ENCODE data around the gene ZNF133.

ZNF133 gene

GRCh38 chr20:18255526-18255925 lies 32.8 kb upstream of the ZNF133 start:
- TF ChIP-seq CTCF (IDR thresholded peaks at IDR 0.05; ENCODE audit: low read length): no peak
- H3K4me2 ChIP-seq (ENCODE audit: low read length): no peak overlapping the region
- H3K9ac ChIP-seq (ENCODE audit: low read length): no peak overlapping the region
- no peaks in the 10 kb centered on the region for H3K79me2 ChIP-seq (ENCODE audit: insufficient read depth, low read length)
- no peaks in the 10 kb centered on the region for H3K9me3 ChIP-seq (ENCODE audit: low read length)
- H2AFZ ChIP-seq (ENCODE audit: low read length): no peak overlapping the region
- no peaks in the 10 kb centered on the region for H3K4me1 ChIP-seq (ENCODE audit: insufficient read depth, low read length, severe bottlenecking)
- H3K27me3 ChIP-seq (ENCODE audit: insufficient read depth, low read length): no peaks in the 10 kb centered on the region
- H4K20me1 ChIP-seq (ENCODE audit: insufficient read depth, low read length): no peaks in the 10 kb centered on the region
- no peak overlapping the region for H3K4me3 ChIP-seq (ENCODE audit: low read depth, low read length, poor library complexity, severe bottlenecking)
- H3K9me2 ChIP-seq (ENCODE audit: low read depth, low read length): no peaks in the 10 kb centered on the region
- no peaks in the 10 kb centered on the region for H3K36me3 ChIP-seq (ENCODE audit: insufficient read depth, low read length)
- no peaks in the 10 kb centered on the region for H3F3A ChIP-seq (ENCODE audit: insufficient read depth, low read length)
- no peak overlapping the region for H3K27ac ChIP-seq (ENCODE audit: low read depth, low read length, poor library complexity, severe bottlenecking)

- Histone ChIP-seq H2AFZ (ENCODE audit: low read length) (no peak overlapping the region), H3F3A (ENCODE audit: insufficient read depth, low read length) (no peaks in the 10 kb centered on the region), H3K4me2 (ENCODE audit: low read length) (no peak overlapping the region), H3K4me3 (ENCODE audit: low read depth, low read length, poor library complexity, severe bottlenecking) (no peak overlapping the region), H3K9me2 (ENCODE audit: low read depth, low read length) (no peaks in the 10 kb centered on the region), H3K79me2 (ENCODE audit: insufficient read depth, low read length) (no peaks in the 10 kb centered on the region), H3K27ac (ENCODE audit: low read depth, low read length, poor library complexity, severe bottlenecking) (no peak overlapping the region), H3K9ac (ENCODE audit: low read length) (no peak overlapping the region), H3K4me1 (ENCODE audit: insufficient read depth, low read length, severe bottlenecking) (no peaks in the 10 kb centered on the region), H3K27me3 (ENCODE audit: insufficient read depth, low read length) (no peaks in the 10 kb centered on the region), H3K9me3 (ENCODE audit: low read length) (no peaks in the 10 kb centered on the region), H4K20me1 (ENCODE audit: insufficient read depth, low read length) (no peaks in the 10 kb centered on the region), H3K36me3 (ENCODE audit: insufficient read depth, low read length) (no peaks in the 10 kb centered on the region)
- TF ChIP-seq CTCF (IDR thresholded peaks at IDR 0.05; ENCODE audit: low read length) (no peak), EZH2 (IDR thresholded peaks at IDR 0.05; ENCODE audit: borderline replicate concordance, low read length) (no peak)
These were observed 31.8 kb upstream of the ZNF133 start for GRCh38 chr20:18256440-18257090.

- Histone ChIP-seq H3K79me2 (ENCODE audit: insufficient read depth, low read length) (no peaks in the 10 kb centered on the region), H3K9me2 (ENCODE audit: low read depth, low read length) (no peaks in the 10 kb centered on the region)
These were observed 30.0 kb upstream of the ZNF133 start for GRCh38 chr20:18258126-18258860.

More at GRCh38 chr20:18258126-18258860, 30.0 kb upstream of the ZNF133 start:
- Histone ChIP-seq H3K9me3 (ENCODE audit: low read length) (no peaks in the 10 kb centered on the region), H3K9ac (ENCODE audit: low read length) (no peak overlapping the region), H3F3A (ENCODE audit: insufficient read depth, low read length) (no peaks in the 10 kb centered on the region), H3K4me3 (ENCODE audit: low read depth, low read length, poor library complexity, severe bottlenecking) (no peak overlapping the region), H3K27me3 (ENCODE audit: insufficient read depth, low read length) (no peaks in the 10 kb centered on the region), H3K4me2 (ENCODE audit: low read length) (no peak overlapping the region), H2AFZ (ENCODE audit: low read length) (no peak overlapping the region), H3K36me3 (ENCODE audit: insufficient read depth, low read length) (no peaks in the 10 kb centered on the region), H4K20me1 (ENCODE audit: insufficient read depth, low read length) (no peaks in the 10 kb centered on the region), H3K4me1 (ENCODE audit: insufficient read depth, low read length, severe bottlenecking) (no peaks in the 10 kb centered on the region), H3K27ac (ENCODE audit: low read depth, low read length, poor library complexity, severe bottlenecking) (no peak overlapping the region)
- TF ChIP-seq EZH2 (IDR thresholded peaks at IDR 0.05; ENCODE audit: borderline replicate concordance, low read length): no peak
- peak; percentile 42; the same call in 1 of the 2 replicates for TF ChIP-seq CTCF (IDR thresholded peaks at IDR 0.05; ENCODE audit: low read length)

Measured in OCI-LY1 (cell line).